IgD-negative memory B cell (primary cell): Measurements from ENCODE around the gene CARD18. TPM values are rescaled to one million over a fixed set of nuclear protein-coding genes. Genes with fewer than 3 reads are reported as not detected.

Experiments used
- H3K27ac Mint-ChIP-seq, 3 donors: one replicate each; pipeline ENCODE4 v1.8.0; 2020 to 2022; ENCODE audit warnings: mild to moderate bottlenecking in 3 of 3, mixed read lengths in 3 of 3, moderate library complexity in 1 of 3
- H3K27me3 Mint-ChIP-seq: one replicate; pipeline ENCODE4 v1.8.0; 2021; ENCODE audit warnings: mixed read lengths
- H3K36me3 Mint-ChIP-seq: one replicate; pipeline ENCODE4 v1.8.0; 2020; ENCODE audit warnings: mild to moderate bottlenecking, mixed read lengths
- H3K4me1 Mint-ChIP-seq, 3 donors: one replicate each; pipeline ENCODE4 v1.8.0; 2020 to 2022; ENCODE audit warnings: mixed read lengths in 3 of 3, mild to moderate bottlenecking in 1 of 3
- H3K4me3 Mint-ChIP-seq, 4 donors: one replicate each; pipeline ENCODE4 v1.8.0; 2020 to 2022; ENCODE audit warnings: mild to moderate bottlenecking in 4 of 4, mixed read lengths in 4 of 4, moderate library complexity in 3 of 4
- H3K9me3 Mint-ChIP-seq, 3 donors: one replicate each; pipeline ENCODE4 v1.8.0; 2020 to 2021; ENCODE audit warnings: mixed read lengths in 3 of 3, mild to moderate bottlenecking in 1 of 3
- polyA plus RNA-seq: library from polyadenylated mRNA; unstranded; fragments of 300-500 nt; fragmentation: Illumina TruSeq; gene quantifications from one replicate; pipeline ENCODE4 v1.2.3, GENCODE V29; 2021

CARD18 gene
- not detected for polyA plus RNA-seq

DNA sequence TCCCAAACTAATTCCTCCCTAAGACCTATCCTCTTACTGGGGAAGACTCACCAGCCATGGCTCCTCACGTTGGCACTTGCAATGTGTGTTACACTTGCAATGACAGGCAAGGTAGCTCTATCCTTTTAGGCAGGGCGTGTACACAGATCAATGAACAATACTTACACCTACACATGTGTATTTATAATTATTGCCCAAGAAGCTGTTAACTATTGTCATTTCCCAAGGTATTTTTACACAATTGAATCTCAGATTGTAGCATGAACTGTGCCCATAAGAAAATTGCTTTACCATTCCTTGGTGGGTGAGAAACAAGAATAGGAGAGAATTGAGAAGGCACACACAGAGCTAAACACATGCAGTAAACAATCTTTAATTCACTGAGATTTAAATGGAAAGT lies at the start of gene CARD18:
CARD18 (minus strand) TSS at position 101 of the 400 bp plus-strand sequence; CDS start at position 58, 43 bp downstream.
- Mint-ChIP-seq H3K27me3 (no peaks in the 10 kb centered on the region), H3K9me3 (peaks cover 0 to 5% (median 0%) of the 10 kb centered on the region in 3 donors), H3K4me1 (no peaks in the 10 kb centered on the region), H3K36me3 (peaks cover 3% of the 10 kb centered on the region), H3K4me3 (no peak within 1 kb of the TSS), H3K27ac (no peak within 1 kb of the TSS)

- H3K27me3 Mint-ChIP-seq: peaks cover 1% of the 10 kb centered on the region
- H3K36me3 Mint-ChIP-seq: no peaks in the 10 kb centered on the region
- H3K4me1 Mint-ChIP-seq: peaks cover 0 to 1% (median 0%) of the 10 kb centered on the region in 3 donors
- H3K27ac Mint-ChIP-seq: no peak overlapping the region
- no peaks in the 10 kb centered on the region for H3K9me3 Mint-ChIP-seq
- H3K4me3 Mint-ChIP-seq: no peak overlapping the region
Measured at GRCh38 chr11:105183987-105184386, 44.4 kb upstream of the CARD18 start.

- Mint-ChIP-seq H3K36me3 (no peaks in the 10 kb centered on the region), H3K27me3 (peaks cover 1% of the 10 kb centered on the region), H3K4me1 (peaks cover 0 to 1% (median 0%) of the 10 kb centered on the region in 3 donors), H3K4me3 (no peak overlapping the region), H3K27ac (no peak overlapping the region), H3K9me3 (no peaks in the 10 kb centered on the region)
Measured at GRCh38 chr11:105183426-105183825, 43.9 kb upstream of the CARD18 start.

DNA sequence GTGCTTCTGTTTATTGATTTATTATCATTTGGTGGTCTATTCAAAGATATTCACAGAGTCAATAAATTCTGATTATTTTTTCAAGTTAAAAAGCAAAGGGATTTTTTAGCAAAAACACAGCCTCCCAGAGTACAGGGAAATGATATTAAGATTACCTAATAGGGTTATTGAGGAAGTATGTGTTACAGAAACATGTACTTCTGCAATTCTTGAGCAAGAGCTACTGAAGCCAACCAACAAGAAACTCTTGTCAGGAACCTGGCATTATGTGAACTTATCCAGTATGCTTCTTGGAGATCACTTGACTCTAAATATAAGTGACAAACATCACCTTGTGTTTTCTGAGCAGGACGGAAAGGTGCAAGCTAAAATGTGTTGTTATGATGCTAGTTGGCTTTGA lies 42.0 kb upstream of the CARD18 start:
- Mint-ChIP-seq H3K4me1 (peaks cover 0 to 1% (median 0%) of the 10 kb centered on the region in 3 donors), H3K27ac (no peak overlapping the region), H3K36me3 (peaks cover 3% of the 10 kb centered on the region), H3K4me3 (no peak overlapping the region), H3K9me3 (peaks cover 0 to 5% (median 0%) of the 10 kb centered on the region in 3 donors), H3K27me3 (peaks cover 1% of the 10 kb centered on the region)

- Mint-ChIP-seq H3K9me3 (peaks cover 0 to 5% (median 0%) of the 10 kb centered on the region in 3 donors), H3K4me1 (peaks cover 0 to 1% (median 0%) of the 10 kb centered on the region in 3 donors), H3K27ac (no peak overlapping the region), H3K4me3 (no peak overlapping the region), H3K27me3 (peaks cover 1% of the 10 kb centered on the region), H3K36me3 (peaks cover 3% of the 10 kb centered on the region)
Measured at GRCh38 chr11:105181100-105181499, 41.5 kb upstream of the CARD18 start.

GRCh38 chr11:105179542-105180278 lies 40.1 kb upstream of the CARD18 start:
- H3K27ac Mint-ChIP-seq: no peak overlapping the region
- peaks cover 0 to 1% (median 0%) of the 10 kb centered on the region in 3 donors for H3K4me1 Mint-ChIP-seq
- peaks cover 0 to 5% (median 0%) of the 10 kb centered on the region in 3 donors for H3K9me3 Mint-ChIP-seq

GRCh38 chr11:105177658-105178057 lies 38.1 kb upstream of the CARD18 start:
- H3K4me3 Mint-ChIP-seq: no peak overlapping the region
- H3K9me3 Mint-ChIP-seq: peaks cover 0 to 5% (median 0%) of the 10 kb centered on the region in 3 donors

More at GRCh38 chr11:105179542-105180278, 40.1 kb upstream of the CARD18 start:
- peaks cover 6% of the 10 kb centered on the region for H3K36me3 Mint-ChIP-seq
- peaks cover 1% of the 10 kb centered on the region for H3K27me3 Mint-ChIP-seq
- no peak overlapping the region for H3K4me3 Mint-ChIP-seq

GRCh38 chr11:105168457-105168856 lies 28.9 kb upstream of the CARD18 start:
- Mint-ChIP-seq H3K36me3 (no peaks in the 10 kb centered on the region), H3K4me3 (no peak overlapping the region), H3K27me3 (peaks cover 3% of the 10 kb centered on the region), H3K27ac (no peak overlapping the region), H3K9me3 (peaks cover 3 to 7% (median 4%) of the 10 kb centered on the region in 3 donors), H3K4me1 (no peaks in the 10 kb centered on the region)

More at GRCh38 chr11:105177658-105178057, 38.1 kb upstream of the CARD18 start:
- Mint-ChIP-seq H3K4me1 (peaks cover 0 to 1% (median 0%) of the 10 kb centered on the region in 3 donors), H3K27me3 (no peaks in the 10 kb centered on the region), H3K27ac (no peak overlapping the region), H3K36me3 (peaks cover 6% of the 10 kb centered on the region)

DNA sequence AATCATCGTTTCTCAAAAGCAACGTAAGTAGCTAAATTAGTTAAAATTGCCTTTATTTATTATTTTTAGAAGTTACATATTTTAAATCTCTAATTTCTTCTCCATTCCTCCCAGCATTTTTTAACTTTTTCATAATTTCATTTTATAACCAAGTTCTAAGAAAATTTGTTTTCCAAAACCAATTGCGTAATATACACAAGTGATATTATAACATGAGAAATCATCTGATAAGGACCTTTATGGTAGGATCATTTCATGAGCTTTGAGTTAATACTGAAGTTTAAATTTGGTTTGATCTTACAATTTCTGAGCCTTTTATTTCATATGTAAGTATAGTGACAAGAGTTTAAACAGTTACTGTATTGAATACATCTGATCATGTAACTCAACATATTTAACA lies 27.7 kb upstream of the CARD18 start:
- Mint-ChIP-seq H3K27ac (no peak overlapping the region), H3K27me3 (peaks cover 3% of the 10 kb centered on the region), H3K4me1 (no peaks in the 10 kb centered on the region), H3K9me3 (peaks cover 3 to 6% (median 4%) of the 10 kb centered on the region in 3 donors), H3K4me3 (no peak overlapping the region), H3K36me3 (no peaks in the 10 kb centered on the region)

- Mint-ChIP-seq H3K36me3 (no peaks in the 10 kb centered on the region), H3K27me3 (no peaks in the 10 kb centered on the region), H3K4me1 (no peaks in the 10 kb centered on the region), H3K9me3 (no peaks in the 10 kb centered on the region), H3K4me3 (no peak overlapping the region), H3K27ac (no peak overlapping the region)
Measured at GRCh38 chr11:105164208-105164607, 24.6 kb upstream of the CARD18 start.

DNA sequence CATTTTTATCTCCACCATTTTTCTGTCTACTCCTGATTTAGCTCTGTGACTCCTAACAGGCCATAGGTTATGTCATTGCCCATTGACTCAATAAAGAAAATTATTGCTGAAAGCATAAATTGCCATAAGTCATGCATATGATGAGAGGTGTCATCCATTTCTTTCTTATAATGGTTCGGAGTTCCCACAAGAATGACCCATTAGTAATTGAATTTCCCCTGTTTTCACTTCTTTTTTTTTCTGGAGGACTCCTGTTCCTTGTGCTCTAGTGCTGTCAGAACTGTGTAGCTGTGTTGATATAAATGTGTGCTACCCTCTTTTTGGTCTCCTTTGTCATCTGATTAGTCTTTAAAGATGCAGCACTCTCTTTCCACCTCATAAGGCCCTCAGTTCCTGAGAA lies 22.9 kb upstream of the CARD18 start:
- Mint-ChIP-seq H3K27me3 (no peaks in the 10 kb centered on the region), H3K4me1 (no peaks in the 10 kb centered on the region), H3K9me3 (peaks cover 0 to 2% (median 0%) of the 10 kb centered on the region in 3 donors), H3K27ac (no peak overlapping the region), H3K4me3 (no peak overlapping the region), H3K36me3 (no peaks in the 10 kb centered on the region)

GRCh38 chr11:105158436-105158835 lies 18.9 kb upstream of the CARD18 start:
- Mint-ChIP-seq H3K36me3 (no peaks in the 10 kb centered on the region), H3K27ac (no peak overlapping the region), H3K9me3 (peaks cover 0 to 2% (median 0%) of the 10 kb centered on the region in 3 donors)

DNA sequence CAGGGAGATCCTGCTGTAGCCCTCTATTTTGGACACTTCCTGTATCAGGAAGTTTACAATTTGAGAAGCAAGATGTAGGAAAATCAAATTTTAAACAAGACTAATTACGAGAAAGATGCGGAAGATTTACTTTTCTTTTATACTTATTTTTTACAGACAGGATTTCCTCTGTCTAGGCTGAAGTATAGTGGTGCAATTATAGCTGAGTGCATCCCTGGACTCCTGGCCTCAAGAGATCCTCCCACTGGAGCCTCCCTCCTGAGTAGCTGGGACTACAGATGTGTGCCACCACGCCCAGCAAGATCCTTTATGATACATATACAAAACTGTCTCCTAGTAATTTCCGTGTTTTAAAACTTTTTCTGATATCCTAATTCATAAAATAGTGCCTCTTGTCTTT lies 17.2 kb upstream of the CARD18 start:
- Mint-ChIP-seq H3K4me1 (no peaks in the 10 kb centered on the region), H3K27me3 (no peaks in the 10 kb centered on the region), H3K9me3 (peaks cover 0 to 2% (median 0%) of the 10 kb centered on the region in 3 donors), H3K4me3 (no peak overlapping the region), H3K36me3 (no peaks in the 10 kb centered on the region), H3K27ac (no peak overlapping the region)

More at GRCh38 chr11:105158436-105158835, 18.9 kb upstream of the CARD18 start:
- Mint-ChIP-seq H3K4me3 (no peak overlapping the region), H3K4me1 (no peaks in the 10 kb centered on the region), H3K27me3 (no peaks in the 10 kb centered on the region)

GRCh38 chr11:105156231-105156630 lies 16.7 kb upstream of the CARD18 start:
- H3K9me3 Mint-ChIP-seq: peaks cover 0 to 2% (median 0%) of the 10 kb centered on the region in 3 donors
- no peaks in the 10 kb centered on the region for H3K36me3 Mint-ChIP-seq
- no peak overlapping the region for H3K27ac Mint-ChIP-seq
- H3K4me3 Mint-ChIP-seq: no peak overlapping the region
- no peaks in the 10 kb centered on the region for H3K27me3 Mint-ChIP-seq
- H3K4me1 Mint-ChIP-seq: no peaks in the 10 kb centered on the region

DNA sequence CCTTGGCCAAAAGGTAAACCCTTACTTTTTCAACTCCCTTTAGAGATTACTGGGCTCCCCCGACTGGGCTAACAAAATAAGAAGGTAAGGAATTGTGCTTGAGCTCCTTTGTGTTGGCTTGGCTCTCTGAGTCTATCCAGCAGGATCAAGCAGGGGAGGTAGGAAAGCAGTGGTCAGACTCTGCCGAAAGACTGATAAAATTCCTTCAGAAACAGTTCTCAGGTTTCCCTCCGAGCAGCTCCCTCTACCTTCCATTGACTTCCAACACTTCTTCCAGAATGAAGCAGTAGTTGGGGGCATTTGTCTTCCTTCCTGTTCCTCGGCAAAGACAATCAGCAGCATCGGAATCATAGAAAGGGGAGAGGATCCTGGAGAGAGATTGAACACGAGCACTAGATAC lies 16.1 kb upstream of the CARD18 start:
- H3K4me1 Mint-ChIP-seq: no peaks in the 10 kb centered on the region
- no peaks in the 10 kb centered on the region for H3K36me3 Mint-ChIP-seq

DNA sequence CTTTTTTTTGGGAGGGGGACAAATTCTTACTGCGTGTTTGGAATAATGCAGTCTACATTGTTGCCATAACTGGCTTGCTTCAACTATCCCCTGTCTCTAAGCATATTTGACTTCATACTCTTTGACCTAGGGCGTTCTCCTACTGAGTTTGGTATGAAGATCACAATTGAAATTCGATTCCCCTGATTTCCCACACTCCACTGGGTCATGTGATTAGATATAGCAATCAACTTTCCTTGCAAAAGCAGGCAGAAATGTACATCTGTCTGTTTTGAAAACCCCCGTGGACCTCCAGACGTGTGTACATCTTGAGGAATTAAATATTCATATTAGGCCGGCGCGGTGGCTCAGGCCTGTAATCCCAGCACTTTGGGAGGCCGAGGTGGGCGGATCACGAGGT lies 13.8 kb upstream of the CARD18 start:
- Mint-ChIP-seq H3K4me3 (no peak overlapping the region), H3K27ac (no peak overlapping the region), H3K36me3 (no peaks in the 10 kb centered on the region), H3K4me1 (no peaks in the 10 kb centered on the region), H3K9me3 (peaks cover 0 to 1% (median 0%) of the 10 kb centered on the region in 3 donors), H3K27me3 (no peaks in the 10 kb centered on the region)

More for the DNA sequence above, 16.1 kb upstream of the CARD18 start:
- H3K9me3 Mint-ChIP-seq: peaks cover 0 to 2% (median 0%) of the 10 kb centered on the region in 3 donors
- no peak overlapping the region for H3K4me3 Mint-ChIP-seq
- H3K27me3 Mint-ChIP-seq: no peaks in the 10 kb centered on the region
- H3K27ac Mint-ChIP-seq: no peak overlapping the region
